Measurements from ENCODE around the gene AFAP1. TPM values are rescaled to one million over a fixed set of nuclear protein-coding genes. Genes with fewer than 3 reads are reported as not detected.

Gene AFAP1
- total and polyA plus RNA-seq, 2 donors (not counting 1 experiment from before 2014, with no cell fraction given) = 0.03 to 0.44 TPM

DNA sequence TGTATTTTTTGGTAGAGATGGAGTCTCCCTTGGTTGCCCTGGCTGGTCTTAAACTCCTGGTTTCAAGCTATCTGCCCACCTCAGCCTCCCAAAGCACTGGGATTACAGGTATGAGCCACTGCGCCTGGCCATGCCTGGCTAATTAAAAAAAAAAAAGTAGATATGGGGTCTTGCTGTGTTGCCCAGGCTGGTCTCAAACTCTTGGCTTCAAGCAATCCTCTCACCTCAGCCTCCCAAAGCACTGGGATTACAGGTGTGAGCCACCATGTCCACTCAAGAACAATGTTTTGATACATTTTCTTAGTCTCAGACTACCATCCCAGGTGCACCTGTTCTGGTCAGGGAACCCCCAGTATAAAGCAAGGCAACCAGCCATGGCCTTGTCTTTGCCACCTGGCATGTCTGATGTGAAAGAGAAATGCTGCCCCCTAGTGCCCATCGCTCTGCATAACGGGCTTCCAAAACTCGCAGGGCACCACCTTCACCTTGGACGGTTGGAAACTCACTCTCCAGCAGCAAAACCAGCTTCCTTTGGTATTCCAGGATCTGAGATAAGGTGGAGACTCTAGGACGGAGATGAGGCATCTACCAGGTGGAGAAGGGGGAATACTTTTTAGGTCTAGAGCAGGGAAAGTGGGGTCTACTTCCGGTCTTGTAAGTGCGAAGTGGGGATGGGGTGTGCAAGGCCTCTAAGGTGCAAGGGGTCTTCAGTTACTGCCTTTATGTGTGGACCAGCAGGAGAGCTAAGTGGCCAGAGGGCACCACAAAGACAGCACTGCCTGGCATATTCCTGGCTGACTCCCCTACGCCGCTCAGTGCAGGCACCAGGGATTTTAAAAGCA lies 47.7 kb upstream of the AFAP1 start:
- H3K4me2 ChIP-seq (replicated peaks; ENCODE audit: low read depth, low read length, poor library complexity, severe bottlenecking) = no peak overlapping the region
- Mint-ChIP-seq H3K4me1 (no peaks in the 10 kb centered on the region), H3K27ac (no peak overlapping the region), H3K27me3 (peaks cover 21% of the 10 kb centered on the region), H3K9me3 (ENCODE audit: insufficient read depth) (peaks cover 5% of the 10 kb centered on the region), H3K4me3 (no peak overlapping the region)
- no peak overlapping the region for H3K27ac ChIP-seq (ENCODE audit: low read length in 2 of 2)
- intact Hi-C loops (cut with micrococcal nuclease) = no loop called here
- no peaks in the 10 kb centered on the region for H3K4me1 ChIP-seq (ENCODE audit: control insufficient read depth in 2 of 2, insufficient read depth in 2 of 2, low read length in 2 of 2)
- no peaks in the 10 kb centered on the region for H4K20me1 ChIP-seq (ENCODE audit: control insufficient read depth, insufficient read depth, low read length, poor library complexity, severe bottlenecking)
- H3K36me3 ChIP-seq (replicated peaks in 1 of 2; ENCODE audit: control extremely low read depth in 1 of 2, control insufficient read depth in 1 of 2, extremely low read depth in 1 of 2, insufficient read depth in 2 of 2, low read length in 1 of 2) = no peaks in the 10 kb centered on the region
- no peak overlapping the region for H3K4me3 ChIP-seq (ENCODE audit: control extremely low read depth in 1 of 5, extremely low read depth in 1 of 5, insufficient read depth in 1 of 5, low read depth in 2 of 5, low read length in 4 of 5)
- no peak for ATAC-seq (ENCODE audit: low read depth)
- DNase-seq = peak; percentile 39
- H3K9me3 ChIP-seq (ENCODE audit: control extremely low read depth in 1 of 3, control insufficient read depth in 2 of 3, insufficient read depth in 1 of 3, low read length in 2 of 3) = peaks cover 0 to 24% (median 0%) of the 10 kb centered on the region in 3 donors
- no peak overlapping the region for H2AFZ ChIP-seq (ENCODE audit: insufficient read depth, low read depth, low read length, poor library complexity, severe bottlenecking)
- WGBS (ENCODE audit: insufficient coverage) = 73% methylated on average over 5 of the region's 10 CpGs
- no peaks in the 10 kb centered on the region for H3K79me2 ChIP-seq (ENCODE audit: control insufficient read depth, insufficient read depth, low read length)
- peaks cover 0 to 3% (median 0%) of the 10 kb centered on the region in 4 experiments for H3K27me3 ChIP-seq (replicated peaks in 1 of 4; ENCODE audit: control extremely low read depth in 1 of 4, control insufficient read depth in 3 of 4, insufficient read depth in 4 of 4, low read length in 3 of 4)
- POLR2A ChIA-PET = no interaction called here
- no peak for TF ChIP-seq EZH2 (IDR thresholded peaks at IDR 0.05; ENCODE audit: borderline replicate concordance, insufficient read depth, low read depth, low read length, poor library complexity, severe bottlenecking)
- TF ChIP-seq, protein P1, sequence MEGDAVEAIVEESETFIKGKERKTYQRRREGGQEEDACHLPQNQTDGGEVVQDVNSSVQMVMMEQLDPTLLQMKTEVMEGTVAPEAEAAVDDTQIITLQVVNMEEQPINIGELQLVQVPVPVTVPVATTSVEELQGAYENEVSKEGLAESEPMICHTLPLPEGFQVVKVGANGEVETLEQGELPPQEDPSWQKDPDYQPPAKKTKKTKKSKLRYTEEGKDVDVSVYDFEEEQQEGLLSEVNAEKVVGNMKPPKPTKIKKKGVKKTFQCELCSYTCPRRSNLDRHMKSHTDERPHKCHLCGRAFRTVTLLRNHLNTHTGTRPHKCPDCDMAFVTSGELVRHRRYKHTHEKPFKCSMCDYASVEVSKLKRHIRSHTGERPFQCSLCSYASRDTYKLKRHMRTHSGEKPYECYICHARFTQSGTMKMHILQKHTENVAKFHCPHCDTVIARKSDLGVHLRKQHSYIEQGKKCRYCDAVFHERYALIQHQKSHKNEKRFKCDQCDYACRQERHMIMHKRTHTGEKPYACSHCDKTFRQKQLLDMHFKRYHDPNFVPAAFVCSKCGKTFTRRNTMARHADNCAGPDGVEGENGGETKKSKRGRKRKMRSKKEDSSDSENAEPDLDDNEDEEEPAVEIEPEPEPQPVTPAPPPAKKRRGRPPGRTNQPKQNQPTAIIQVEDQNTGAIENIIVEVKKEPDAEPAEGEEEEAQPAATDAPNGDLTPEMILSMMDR (IDR thresholded peaks at IDR 0.05) = peak; percentile 35
- H3K9ac ChIP-seq (ENCODE audit: low read length) = no peak overlapping the region
- CTCF ChIA-PET = interaction anchor here (1.0 to 2.0 kb wide), 2 partner anchors 183 to 185 kb away, joined by 4 to 6 read pairs; no protein-coding TSS in a partner anchor

DNA sequence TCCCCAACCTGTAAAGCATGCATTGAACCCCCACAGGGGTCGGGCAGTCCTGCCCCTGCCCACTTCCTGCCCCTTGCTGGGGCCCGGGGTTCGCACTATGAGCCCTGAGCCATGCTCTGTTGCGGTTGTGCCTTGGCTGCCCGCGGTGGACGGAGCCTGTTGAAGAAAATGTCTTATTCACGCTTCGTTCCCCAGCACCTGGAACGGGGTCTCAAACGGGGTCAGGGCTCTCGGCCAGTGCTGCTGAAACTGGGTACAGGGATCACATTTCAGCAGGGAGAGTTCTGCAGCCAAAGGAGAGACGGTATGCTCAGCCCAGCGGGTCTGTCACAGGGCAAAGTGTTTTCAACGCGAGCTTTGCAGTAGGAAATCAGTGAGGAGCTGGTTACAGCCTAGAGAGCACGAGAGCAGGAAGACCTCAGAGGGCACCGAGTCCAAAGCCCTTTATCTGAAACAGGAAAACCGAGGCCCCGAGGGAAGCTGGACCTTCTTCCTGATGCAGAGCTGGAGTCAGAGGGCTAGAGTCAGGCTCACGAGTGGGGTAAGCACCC lies 46.3 kb upstream of the AFAP1 start:
- Histone ChIP-seq H3K9ac (ENCODE audit: low read length) (no peak overlapping the region), H4K20me1 (ENCODE audit: control insufficient read depth, insufficient read depth, low read length, poor library complexity, severe bottlenecking) (no peaks in the 10 kb centered on the region), H2AFZ (ENCODE audit: insufficient read depth, low read depth, low read length, poor library complexity, severe bottlenecking) (no peak overlapping the region), H3K27ac (ENCODE audit: low read length in 2 of 2) (no peak overlapping the region), H3K4me1 (ENCODE audit: control insufficient read depth in 2 of 2, insufficient read depth in 2 of 2, low read length in 2 of 2) (no peaks in the 10 kb centered on the region), H3K36me3 (replicated peaks in 1 of 2; ENCODE audit: control extremely low read depth in 1 of 2, control insufficient read depth in 1 of 2, extremely low read depth in 1 of 2, insufficient read depth in 2 of 2, low read length in 1 of 2) (no peaks in the 10 kb centered on the region), H3K79me2 (ENCODE audit: control insufficient read depth, insufficient read depth, low read length) (no peaks in the 10 kb centered on the region), H3K4me3 (ENCODE audit: control extremely low read depth in 1 of 5, extremely low read depth in 1 of 5, insufficient read depth in 1 of 5, low read depth in 2 of 5, low read length in 4 of 5) (no peak overlapping the region), H3K27me3 (replicated peaks in 1 of 4; ENCODE audit: control extremely low read depth in 1 of 4, control insufficient read depth in 3 of 4, insufficient read depth in 4 of 4, low read length in 3 of 4) (peaks cover 0 to 3% (median 0%) of the 10 kb centered on the region in 4 experiments), H3K4me2 (replicated peaks; ENCODE audit: low read depth, low read length, poor library complexity, severe bottlenecking) (no peak overlapping the region), H3K9me3 (ENCODE audit: control extremely low read depth in 1 of 3, control insufficient read depth in 2 of 3, insufficient read depth in 1 of 3, low read length in 2 of 3) (peaks cover 0 to 20% (median 0%) of the 10 kb centered on the region in 3 donors)
- WGBS (ENCODE audit: insufficient coverage) = 5% methylated on average over 20 of the region's 21 CpGs
- DNase-seq (no peak), ATAC-seq (ENCODE audit: low read depth) (no peak)
- intact Hi-C loops (cut with micrococcal nuclease) = no loop called here
- Mint-ChIP-seq H3K4me1 (no peaks in the 10 kb centered on the region), H3K27ac (no peak overlapping the region), H3K9me3 (ENCODE audit: insufficient read depth) (peaks cover 5% of the 10 kb centered on the region), H3K4me3 (no peak overlapping the region), H3K27me3 (peaks cover 26% of the 10 kb centered on the region)
- CTCF ChIA-PET = interaction anchor here (0.6 to 2.0 kb wide), 2 partner anchors 95 to 184 kb away, joined by 3 to 4 read pairs; no protein-coding TSS in a partner anchor
- no peak for TF ChIP-seq EZH2 (IDR thresholded peaks at IDR 0.05; ENCODE audit: borderline replicate concordance, insufficient read depth, low read depth, low read length, poor library complexity, severe bottlenecking)
- TF ChIP-seq, protein P1 (IDR thresholded peaks at IDR 0.05) = no peak
- POLR2A ChIA-PET = no interaction called here

Measured in B cell (primary cell).